Heart left ventricle (tissue), 16 donors: ENCODE measurements around the gene EIF4E1B. TPM values are rescaled to one million over a fixed set of nuclear protein-coding genes. Genes with fewer than 3 reads are reported as not detected.

ENCODE experiments used
- ATAC-seq, 4 donors: fragments of 200-7000 bp; cut with Tn5 transposase; one replicate each; pipeline ENCODE4 v1.9.1; 2020 to 2022; ENCODE audit warnings: moderate library complexity in 4 of 4, mild to moderate bottlenecking in 3 of 4, moderate number of reproducible peaks in 1 of 4
- DNase-seq, 5 donors: peaks; one replicate each; pipeline ENCODE4 v3.0.0-alpha.2; 2020
- H3K27ac ChIP-seq, 12 donors: fragments of 200-600 bp; sonication (generic) in 4 of 12; one replicate each; pipeline versions ENCODE4 v1.5.0 to v1.8.0; 2016 to 2022; ENCODE audit warnings: mild to moderate bottlenecking in 2 of 12
- H3K27me3 ChIP-seq, 9 donors: fragments of 200-600 bp; sonication (generic) in 2 of 9; one replicate each; pipeline versions ENCODE4 v1.5.1 to v1.8.0; 2016 to 2022; ENCODE audit warnings: mild to moderate bottlenecking in 3 of 9
- H3K36me3 ChIP-seq, 9 donors: fragments of 200-600 bp; sonication (generic) in 2 of 9; one replicate each; pipeline versions ENCODE4 v1.5.0 to v1.8.0; 2018 to 2022; ENCODE audit warnings: mild to moderate bottlenecking in 2 of 9
- H3K4me1 ChIP-seq, 12 donors: fragments of 200-600 bp; sonication (generic) in 4 of 12; one replicate each; pipeline versions ENCODE4 v1.5.0 to v1.8.0; 2016 to 2022; ENCODE audit warnings: mild to moderate bottlenecking in 3 of 12
- H3K4me3 ChIP-seq, 12 donors: fragments of 200-600 bp; sonication (generic) in 4 of 12; one replicate each; pipeline versions ENCODE4 v1.5.0 to v1.8.0; 2017 to 2022; ENCODE audit warnings: mild to moderate bottlenecking in 9 of 12, moderate library complexity in 4 of 12
- H3K9me3 ChIP-seq, 12 donors: fragments of 200-600 bp; sonication (generic) in 4 of 12; one replicate each; pipeline versions ENCODE4 v1.5.0 to v1.8.0; 2016 to 2022; ENCODE audit warnings: mild to moderate bottlenecking in 1 of 12
- POLR2A ChIP-seq, 2 donors: fragments of 450-650 bp; IDR thresholded peaks; one replicate each; pipeline ENCODE4 v1.6.1; 2017; ENCODE audit warnings: antibody characterized with exemption in 2 of 2, mild to moderate bottlenecking in 2 of 2, moderate library complexity in 2 of 2
- WGBS, 4 donors: extraction: QIAGEN DNeasy Blood & Tissue Kit in 2 of 4; methylation state at CpG; one replicate each; pipeline versions ENCODE4 v1.1.5 to v1.1.7; 2013 to 2018; 5-methylcytosine and 5-hydroxymethylcytosine counted together
- intact Hi-C, 10 donors: fragments of 100-400 bp; cut with DNase I; formaldehyde crosslinking; loops; one replicate each; pipeline versions ENCODE4 v1.11.1 to v1.14.2; 2022
- polyA plus RNA-seq, 2 donors: library from polyadenylated mRNA; stranded (reverse); fragments of 200-250 nt; gene quantifications; one replicate each; pipeline ENCODE4 v1.2.3, GENCODE V29; 2013
- total RNA-seq, 9 donors: library from RNA; depleted of rRNA in 2 of 9; stranded (reverse); fragments of >200 nt in 2 of 9; fragmentation: NEBNext Ultra II Directional in 3 of 9; extraction: Animal tissue kit (Norgen Biotek cat#: 25700) in 3 of 9; gene quantifications; one replicate each; pipeline versions ENCODE4 v1.1.0 to v1.2.4, GENCODE V29; 2016 to 2023
- TF ChIP-seq, protein P1 (sequence below), 12 donors: fragments of 200-600 bp; sonication (generic) in 4 of 12; IDR thresholded peaks; one replicate each; pipeline versions ENCODE4 v1.5.0 to v1.8.0; 2018 to 2022; ENCODE audit warnings: antibody characterized with exemption in 12 of 12, mild to moderate bottlenecking in 5 of 12
- donor health status: ischemic (EF 13 %, LVEDD 7.1; RV severe dilation, severe dysfunction).
- donor health status: healthy with polysubstance abuse.
- donor health status: DM: no; HTN: yes; CAD: no.
- donor health status: DM: no; HTN: no; CAD: no.
- donor health status: ischemic (EF 25% LVEDD 6.9; RV normal size, moderate dysfunction).
- donor health status: ischemic (EF 25% LVEDD 5.7; RV mildly dilated, moderate dysfunction).
- donor health status: healthy.
- donor health status: DM: yes; HTN: yes; CAD: no.
- donor health status: ischemic (EF 35%, LVEDD 5.7; RV mildly dilated, moderate dysfunction).
- donor health status: nonischemic (EF 11% LVEDD 7.7; RV severe dilation, severe dysfunction).
- donor health status: DM: yes; HTN: yes; CAD: no.
- donor health status: PGD.
- donor health status: ischemic (EF 29% LVEDD 5.4; RV normal size, mild dysfunction).
- donor health status: nonischemic (EF 23%, LVEDD 6.1; RV moderate dilation, normal function).

Gene EIF4E1B
- total and polyA plus RNA-seq, 11 donors: not detected

DNA sequence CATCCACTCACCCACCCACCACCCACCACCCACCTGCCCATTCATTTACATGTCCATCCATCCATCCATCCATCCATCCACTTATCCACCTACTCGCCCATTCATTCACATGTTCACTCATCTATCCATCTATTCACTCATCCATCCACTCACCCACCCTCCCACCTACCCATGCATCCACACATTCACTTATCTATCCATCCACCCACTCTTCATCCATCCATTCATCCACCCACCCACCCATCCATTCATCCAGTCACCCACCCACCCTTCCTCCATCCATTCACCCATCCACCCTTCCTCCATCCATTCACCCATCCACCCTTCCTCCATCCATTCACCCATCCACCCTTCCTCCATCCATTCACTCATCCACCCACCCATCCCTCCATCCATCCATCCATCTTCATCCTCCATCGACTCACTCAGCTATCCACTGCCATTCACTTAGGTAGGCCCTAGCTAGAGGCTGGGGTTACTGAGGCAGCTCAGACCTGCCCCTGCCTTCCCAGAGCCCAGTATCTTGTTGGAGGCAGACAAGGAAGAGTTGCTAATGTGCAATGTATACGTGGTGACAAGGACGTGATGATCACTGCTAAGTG lies 29.5 kb downstream of the EIF4E1B start:
- H3K4me3 ChIP-seq: no peak overlapping the region
- H3K4me1 ChIP-seq: peaks cover 0 to 31% (median 12%) of the 10 kb centered on the region in 12 donors
- DNase-seq (no peak), ATAC-seq (no peak)
- H3K27ac ChIP-seq: no peak overlapping the region
- intact Hi-C loops: loop anchor here (2.0 to 10.0 kb wide), 10 partner anchors 155 to 453 kb away; partner anchors contain the start of genes CLTB (in 1 of the 10) and UNC5A (in 1 of the 10)
- H3K27me3 ChIP-seq: peaks cover 0 to 30% (median 9%) of the 10 kb centered on the region in 9 donors
- peaks cover 0 to 22% (median 7%) of the 10 kb centered on the region in 9 donors for H3K36me3 ChIP-seq
- H3K9me3 ChIP-seq: no peaks in the 10 kb centered on the region
- TF ChIP-seq, protein P1, sequence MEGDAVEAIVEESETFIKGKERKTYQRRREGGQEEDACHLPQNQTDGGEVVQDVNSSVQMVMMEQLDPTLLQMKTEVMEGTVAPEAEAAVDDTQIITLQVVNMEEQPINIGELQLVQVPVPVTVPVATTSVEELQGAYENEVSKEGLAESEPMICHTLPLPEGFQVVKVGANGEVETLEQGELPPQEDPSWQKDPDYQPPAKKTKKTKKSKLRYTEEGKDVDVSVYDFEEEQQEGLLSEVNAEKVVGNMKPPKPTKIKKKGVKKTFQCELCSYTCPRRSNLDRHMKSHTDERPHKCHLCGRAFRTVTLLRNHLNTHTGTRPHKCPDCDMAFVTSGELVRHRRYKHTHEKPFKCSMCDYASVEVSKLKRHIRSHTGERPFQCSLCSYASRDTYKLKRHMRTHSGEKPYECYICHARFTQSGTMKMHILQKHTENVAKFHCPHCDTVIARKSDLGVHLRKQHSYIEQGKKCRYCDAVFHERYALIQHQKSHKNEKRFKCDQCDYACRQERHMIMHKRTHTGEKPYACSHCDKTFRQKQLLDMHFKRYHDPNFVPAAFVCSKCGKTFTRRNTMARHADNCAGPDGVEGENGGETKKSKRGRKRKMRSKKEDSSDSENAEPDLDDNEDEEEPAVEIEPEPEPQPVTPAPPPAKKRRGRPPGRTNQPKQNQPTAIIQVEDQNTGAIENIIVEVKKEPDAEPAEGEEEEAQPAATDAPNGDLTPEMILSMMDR (IDR thresholded peaks at IDR 0.05): no peak
- TF ChIP-seq POLR2A (IDR thresholded peaks at IDR 0.05): no peak
- WGBS, 4 donors: 74 to 80% (median 76%) methylated on average over 4 of the region's 4 CpGs

GRCh38 chr5:176660530-176660859 lies 30.0 kb downstream of the EIF4E1B start:
- Histone ChIP-seq H3K4me1 (peaks cover 0 to 31% (median 12%) of the 10 kb centered on the region in 12 donors), H3K36me3 (peaks cover 0 to 19% (median 6%) of the 10 kb centered on the region in 9 donors), H3K9me3 (no peaks in the 10 kb centered on the region), H3K4me3 (no peak overlapping the region), H3K27me3 (peaks cover 0 to 35% (median 12%) of the 10 kb centered on the region in 9 donors), H3K27ac (no peak overlapping the region)
- 20 to 30% (median 23%) methylated on average over 1 of the region's 1 CpG for WGBS, 4 donors
- ATAC-seq: no peak
- TF ChIP-seq, protein P1 (IDR thresholded peaks at IDR 0.05): no peak
- no peak for TF ChIP-seq POLR2A (IDR thresholded peaks at IDR 0.05)
- DNase-seq: no peak
- intact Hi-C loops: loop anchor here in 9 of 10 donors (2.0 to 10.0 kb wide), 7 partner anchors 154 to 452 kb away; partner anchors contain the start of gene UNC5A (in 1 of the 9)

DNA sequence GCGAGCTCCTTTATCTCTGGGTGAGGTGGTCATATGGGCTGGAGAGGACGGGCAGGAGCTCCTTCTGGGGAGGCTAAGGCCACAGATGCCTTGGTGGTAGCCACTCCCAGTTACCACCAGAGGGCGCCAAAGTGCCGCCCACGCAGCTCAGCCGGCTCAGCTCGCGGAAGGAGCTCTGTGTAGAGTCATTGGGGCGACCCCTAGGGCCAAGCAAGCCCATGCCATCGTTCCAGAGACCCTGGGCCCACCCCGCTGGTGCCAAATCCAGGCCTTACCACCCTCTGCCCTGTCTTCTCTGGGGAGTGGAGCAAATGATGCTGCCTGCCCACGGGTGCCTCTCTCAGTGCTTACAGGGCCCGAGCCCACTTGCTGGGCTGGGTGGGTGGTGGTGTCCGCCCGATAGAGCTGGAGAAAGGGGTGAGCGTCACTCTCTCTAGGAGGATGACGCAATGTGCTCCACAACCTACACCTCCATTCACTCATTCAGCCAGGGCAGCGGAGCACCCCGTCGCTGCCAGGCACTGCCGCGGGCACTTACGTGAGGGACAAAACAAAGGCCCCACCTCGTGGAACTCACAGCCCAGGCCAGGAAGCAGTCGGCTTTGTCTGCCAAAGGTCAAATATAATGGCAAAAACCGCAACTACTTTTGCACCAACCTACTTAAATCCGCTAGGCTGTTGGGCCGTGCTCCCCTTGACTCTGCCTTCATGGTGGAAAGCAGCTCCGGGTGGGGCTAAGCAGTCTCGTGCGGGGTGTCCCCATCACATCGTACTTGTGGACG lies 30.6 kb downstream of the EIF4E1B start:
- Histone ChIP-seq H3K4me3 (no peak overlapping the region), H3K27ac (no peak overlapping the region), H3K27me3 (peaks cover 0 to 40% (median 14%) of the 10 kb centered on the region in 9 donors), H3K4me1 (peaks cover 0 to 31% (median 12%) of the 10 kb centered on the region in 12 donors), H3K9me3 (no peaks in the 10 kb centered on the region), H3K36me3 (peaks cover 0 to 19% (median 6%) of the 10 kb centered on the region in 9 donors)
- DNase-seq (peak; percentile 71 to 87 (median 76)), ATAC-seq (peak; percentile 68 to 81 (median 77))
- intact Hi-C loops: loop anchor here in 9 of 10 donors (2.0 to 10.0 kb wide), 7 partner anchors 154 to 452 kb away; partner anchors contain the start of gene UNC5A (in 1 of the 9)
- WGBS, 4 donors: 52 to 74% (median 63%) methylated on average over 21 to 33 of the region's 33 CpGs
- no peak for TF ChIP-seq POLR2A (IDR thresholded peaks at IDR 0.05)
- TF ChIP-seq, protein P1 (IDR thresholded peaks at IDR 0.05): peak; percentile 85 to 100 (median 97)

GRCh38 chr5:176661676-176662075 lies 31.2 kb downstream of the EIF4E1B start:
- 78 to 88% (median 80%) methylated on average over 10 of the region's 10 CpGs for WGBS, 4 donors
- Histone ChIP-seq H3K27ac (no peak overlapping the region), H3K36me3 (peaks cover 0 to 12% (median 6%) of the 10 kb centered on the region in 9 donors), H3K9me3 (no peaks in the 10 kb centered on the region), H3K27me3 (peaks cover 0 to 40% (median 14%) of the 10 kb centered on the region in 9 donors), H3K4me1 (peaks cover 0 to 31% (median 12%) of the 10 kb centered on the region in 12 donors), H3K4me3 (no peak overlapping the region)
- intact Hi-C loops: loop anchor here in 9 of 10 donors (2.0 to 10.0 kb wide), 7 partner anchors 153 to 451 kb away; partner anchors contain the start of gene UNC5A (in 1 of the 9)
- DNase-seq (peak in 2 of 5 donors; percentile 21 to 40), ATAC-seq (no peak)
- TF ChIP-seq, protein P1 (IDR thresholded peaks at IDR 0.05): no peak
- TF ChIP-seq POLR2A (IDR thresholded peaks at IDR 0.05): no peak
